ENCODE data around the gene HES5. TPM values are rescaled to one million over a fixed set of nuclear protein-coding genes. Genes with fewer than 3 reads are reported as not detected.
A peak's percentile ranks its signal among the peaks of the same experiment; 100 is the strongest.

HES5 gene
- total and polyA plus RNA-seq, 2 of the 13 experiments (the other 11 are each of a cell fraction or from before 2014, with no cell fraction given) = not detected

DNA sequence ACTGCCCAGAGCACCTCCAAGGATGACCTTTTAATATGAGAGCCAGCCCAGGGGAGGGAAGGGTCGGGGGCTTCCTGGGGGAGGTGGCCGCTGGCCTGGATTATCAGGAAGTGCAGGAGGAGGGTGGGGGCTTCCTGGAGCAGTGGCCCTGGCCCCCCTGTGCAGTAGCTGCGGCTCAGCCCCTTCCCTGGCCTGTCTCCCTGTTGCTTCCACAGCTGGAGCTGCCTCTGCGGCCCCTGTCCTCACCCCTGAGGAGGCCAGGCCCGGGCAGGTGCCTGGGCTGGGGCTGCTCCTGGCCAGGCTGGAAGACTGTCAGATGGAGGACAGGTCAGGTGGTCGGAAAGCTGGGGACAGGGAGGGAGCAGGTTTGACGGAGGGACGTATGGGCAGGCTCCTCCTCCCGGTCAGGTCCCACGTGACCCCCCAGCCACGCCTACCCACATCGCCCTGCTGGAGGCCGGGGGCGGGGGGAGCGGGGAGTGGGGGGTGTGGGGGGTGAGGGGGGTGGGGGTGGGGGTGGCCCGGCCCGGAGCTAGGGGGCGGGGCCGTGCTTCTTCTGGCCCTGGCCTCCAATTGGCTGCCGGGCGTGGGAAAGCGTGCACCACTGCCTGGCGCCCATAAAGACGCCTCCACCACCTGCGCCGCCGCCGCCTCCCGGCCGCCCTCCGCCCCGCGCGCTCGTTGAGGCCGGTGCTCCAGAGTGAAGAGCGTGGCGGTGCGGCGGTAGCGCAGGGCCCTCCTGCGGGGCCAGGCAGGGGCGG, 15.9 kb upstream of the HES5 start (continued):
- TF ChIP-seq, protein P1, sequence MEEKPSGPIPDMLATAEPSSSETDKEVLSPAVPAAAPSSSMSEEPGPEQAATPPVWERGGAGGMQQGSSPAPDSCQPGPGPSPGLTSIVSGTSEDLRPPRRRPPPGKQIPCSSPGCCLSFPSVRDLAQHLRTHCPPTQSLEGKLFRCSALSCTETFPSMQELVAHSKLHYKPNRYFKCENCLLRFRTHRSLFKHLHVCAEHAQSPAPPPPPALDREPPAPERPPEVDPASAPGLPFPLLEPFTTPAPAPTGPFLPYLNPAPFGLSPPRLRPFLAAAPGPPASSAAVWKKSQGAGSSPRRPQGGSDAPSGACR (CRISPR knock-in tag; IDR thresholded peaks at IDR 0.05) = no peak
- TF ChIP-seq ZNF614 (CRISPR knock-in tag; IDR thresholded peaks at IDR 0.05; ENCODE audit: borderline replicate concordance) (no peak), MXD4 (CRISPR knock-in tag; IDR thresholded peaks at IDR 0.05) (0 out of 2 replicates have a peak, but pooled peaks have one; percentile 27), SP2 (CRISPR knock-in tag; IDR thresholded peaks at IDR 0.05) (no peak; the same call in 1 of the 2 replicates), ZNF329 (CRISPR knock-in tag; IDR thresholded peaks at IDR 0.05; ENCODE audit: low read depth) (peak; percentile 62; the same call in 1 of the 2 replicates), TOE1 (CRISPR knock-in tag; IDR thresholded peaks at IDR 0.05) (no peak), GABPA (IDR thresholded peaks at IDR 0.05; ENCODE audit: low read depth, low read length) (no peak), GABPA (CRISPR knock-in tag; IDR thresholded peaks at IDR 0.05; ENCODE audit: low read depth) (no peak), ZNF350 (CRISPR knock-in tag; IDR thresholded peaks at IDR 0.05; ENCODE audit: borderline replicate concordance, low read depth) (no peak), ZNF766 (CRISPR knock-in tag; IDR thresholded peaks at IDR 0.05; ENCODE audit: borderline replicate concordance) (no peak), ZNF143 (CRISPR knock-in tag; IDR thresholded peaks at IDR 0.05) (no peak), FOXA1 (IDR thresholded peaks at IDR 0.05) (no peak), FOXA1 (CRISPR knock-in tag; IDR thresholded peaks at IDR 0.05) (0 out of 2 replicates have a peak, but pooled peaks have one; percentile 8), HOXA5 (CRISPR knock-in tag; IDR thresholded peaks at IDR 0.05) (peak; percentile 50; the same call in 1 of the 2 replicates), GTF3A (CRISPR knock-in tag; conservative IDR thresholded peaks at IDR 0.05) (no peak), ZNF232 (CRISPR knock-in tag; IDR thresholded peaks at IDR 0.05; ENCODE audit: borderline replicate concordance) (no peak), NFKB2 (CRISPR knock-in tag; IDR thresholded peaks at IDR 0.05; ENCODE audit: borderline replicate concordance) (no peak; the same call in 1 of the 2 replicates), SIX4 (CRISPR knock-in tag; IDR thresholded peaks at IDR 0.05) (no peak)
- TF ChIP-seq, protein P2, sequence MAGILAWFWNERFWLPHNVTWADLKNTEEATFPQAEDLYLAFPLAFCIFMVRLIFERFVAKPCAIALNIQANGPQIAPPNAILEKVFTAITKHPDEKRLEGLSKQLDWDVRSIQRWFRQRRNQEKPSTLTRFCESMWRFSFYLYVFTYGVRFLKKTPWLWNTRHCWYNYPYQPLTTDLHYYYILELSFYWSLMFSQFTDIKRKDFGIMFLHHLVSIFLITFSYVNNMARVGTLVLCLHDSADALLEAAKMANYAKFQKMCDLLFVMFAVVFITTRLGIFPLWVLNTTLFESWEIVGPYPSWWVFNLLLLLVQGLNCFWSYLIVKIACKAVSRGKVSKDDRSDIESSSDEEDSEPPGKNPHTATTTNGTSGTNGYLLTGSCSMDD (CRISPR knock-in tag; IDR thresholded peaks at IDR 0.05) = no peak
- TF ChIP-seq, protein P3, sequence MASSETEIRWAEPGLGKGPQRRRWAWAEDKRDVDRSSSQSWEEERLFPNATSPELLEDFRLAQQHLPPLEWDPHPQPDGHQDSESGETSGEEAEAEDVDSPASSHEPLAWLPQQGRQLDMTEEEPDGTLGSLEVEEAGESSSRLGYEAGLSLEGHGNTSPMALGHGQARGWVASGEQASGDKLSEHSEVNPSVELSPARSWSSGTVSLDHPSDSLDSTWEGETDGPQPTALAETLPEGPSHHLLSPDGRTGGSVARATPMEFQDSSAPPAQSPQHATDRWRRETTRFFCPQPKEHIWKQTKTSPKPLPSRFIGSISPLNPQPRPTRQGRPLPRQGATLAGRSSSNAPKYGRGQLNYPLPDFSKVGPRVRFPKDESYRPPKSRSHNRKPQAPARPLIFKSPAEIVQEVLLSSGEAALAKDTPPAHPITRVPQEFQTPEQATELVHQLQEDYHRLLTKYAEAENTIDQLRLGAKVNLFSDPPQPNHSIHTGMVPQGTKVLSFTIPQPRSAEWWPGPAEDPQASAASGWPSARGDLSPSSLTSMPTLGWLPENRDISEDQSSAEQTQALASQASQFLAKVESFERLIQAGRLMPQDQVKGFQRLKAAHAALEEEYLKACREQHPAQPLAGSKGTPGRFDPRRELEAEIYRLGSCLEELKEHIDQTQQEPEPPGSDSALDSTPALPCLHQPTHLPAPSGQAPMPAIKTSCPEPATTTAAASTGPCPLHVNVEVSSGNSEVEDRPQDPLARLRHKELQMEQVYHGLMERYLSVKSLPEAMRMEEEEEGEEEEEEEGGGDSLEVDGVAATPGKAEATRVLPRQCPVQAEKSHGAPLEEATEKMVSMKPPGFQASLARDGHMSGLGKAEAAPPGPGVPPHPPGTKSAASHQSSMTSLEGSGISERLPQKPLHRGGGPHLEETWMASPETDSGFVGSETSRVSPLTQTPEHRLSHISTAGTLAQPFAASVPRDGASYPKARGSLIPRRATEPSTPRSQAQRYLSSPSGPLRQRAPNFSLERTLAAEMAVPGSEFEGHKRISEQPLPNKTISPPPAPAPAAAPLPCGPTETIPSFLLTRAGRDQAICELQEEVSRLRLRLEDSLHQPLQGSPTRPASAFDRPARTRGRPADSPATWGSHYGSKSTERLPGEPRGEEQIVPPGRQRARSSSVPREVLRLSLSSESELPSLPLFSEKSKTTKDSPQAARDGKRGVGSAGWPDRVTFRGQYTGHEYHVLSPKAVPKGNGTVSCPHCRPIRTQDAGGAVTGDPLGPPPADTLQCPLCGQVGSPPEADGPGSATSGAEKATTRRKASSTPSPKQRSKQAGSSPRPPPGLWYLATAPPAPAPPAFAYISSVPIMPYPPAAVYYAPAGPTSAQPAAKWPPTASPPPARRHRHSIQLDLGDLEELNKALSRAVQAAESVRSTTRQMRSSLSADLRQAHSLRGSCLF (CRISPR knock-in tag; IDR thresholded peaks at IDR 0.05; ENCODE audit: borderline replicate concordance) = no peak
- TF ChIP-seq, protein P4, sequence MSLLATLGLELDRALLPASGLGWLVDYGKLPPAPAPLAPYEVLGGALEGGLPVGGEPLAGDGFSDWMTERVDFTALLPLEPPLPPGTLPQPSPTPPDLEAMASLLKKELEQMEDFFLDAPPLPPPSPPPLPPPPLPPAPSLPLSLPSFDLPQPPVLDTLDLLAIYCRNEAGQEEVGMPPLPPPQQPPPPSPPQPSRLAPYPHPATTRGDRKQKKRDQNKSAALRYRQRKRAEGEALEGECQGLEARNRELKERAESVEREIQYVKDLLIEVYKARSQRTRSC (CRISPR knock-in tag; IDR thresholded peaks at IDR 0.05; ENCODE audit: low read depth) = no peak
- TF ChIP-seq, protein P5, sequence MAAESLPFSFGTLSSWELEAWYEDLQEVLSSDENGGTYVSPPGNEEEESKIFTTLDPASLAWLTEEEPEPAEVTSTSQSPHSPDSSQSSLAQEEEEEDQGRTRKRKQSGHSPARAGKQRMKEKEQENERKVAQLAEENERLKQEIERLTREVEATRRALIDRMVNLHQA (CRISPR knock-in tag; IDR thresholded peaks at IDR 0.05) = no peak
- TF ChIP-seq, protein P6, sequence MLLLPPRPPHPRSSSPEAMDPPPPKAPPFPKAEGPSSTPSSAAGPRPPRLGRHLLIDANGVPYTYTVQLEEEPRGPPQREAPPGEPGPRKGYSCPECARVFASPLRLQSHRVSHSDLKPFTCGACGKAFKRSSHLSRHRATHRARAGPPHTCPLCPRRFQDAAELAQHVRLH (CRISPR knock-in tag; IDR thresholded peaks at IDR 0.05; ENCODE audit: borderline replicate concordance, low read depth) = peak; percentile 66; the same call in 1 of the 2 replicates

All from HepG2 (cell line).